ENCODE results near the gene PLCD4.

DNA sequence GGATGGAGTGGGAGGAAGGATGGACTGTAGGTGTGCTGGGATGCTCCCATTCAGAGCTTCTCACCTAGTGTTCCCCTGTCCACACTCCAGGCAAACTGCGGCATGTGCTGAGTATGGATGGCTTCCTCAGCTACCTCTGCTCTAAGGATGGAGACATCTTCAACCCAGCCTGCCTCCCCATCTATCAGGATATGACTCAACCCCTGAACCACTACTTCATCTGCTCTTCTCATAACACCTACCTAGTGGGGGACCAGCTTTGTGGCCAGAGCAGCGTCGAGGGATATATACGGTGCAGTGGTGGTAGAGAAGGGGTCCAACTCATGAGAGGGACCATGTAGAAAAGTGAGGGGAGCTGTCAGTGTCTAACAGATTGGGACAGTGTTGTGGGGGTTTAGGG is 20.2 kb downstream of the PLCD4 start:
- TF ChIP-seq CTCF (IDR thresholded peaks at IDR 0.05): no peak
- TF ChIP-seq, protein P1, sequence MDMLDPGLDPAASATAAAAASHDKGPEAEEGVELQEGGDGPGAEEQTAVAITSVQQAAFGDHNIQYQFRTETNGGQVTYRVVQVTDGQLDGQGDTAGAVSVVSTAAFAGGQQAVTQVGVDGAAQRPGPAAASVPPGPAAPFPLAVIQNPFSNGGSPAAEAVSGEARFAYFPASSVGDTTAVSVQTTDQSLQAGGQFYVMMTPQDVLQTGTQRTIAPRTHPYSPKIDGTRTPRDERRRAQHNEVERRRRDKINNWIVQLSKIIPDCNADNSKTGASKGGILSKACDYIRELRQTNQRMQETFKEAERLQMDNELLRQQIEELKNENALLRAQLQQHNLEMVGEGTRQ (IDR thresholded peaks at IDR 0.05; ENCODE audit: borderline replicate concordance, low read depth, low read length): no peak
- TF ChIP-seq GABPA (IDR thresholded peaks at IDR 0.05; ENCODE audit: low read depth): no peak
- TF ChIP-seq CHD2 (IDR thresholded peaks at IDR 0.05; ENCODE audit: low read length, partially characterized antibody): no peak
- TF ChIP-seq USF1 (IDR thresholded peaks at IDR 0.05; ENCODE audit: borderline replicate concordance, low read depth): no peak
- no peak for TF ChIP-seq YY1 (IDR thresholded peaks at IDR 0.05; ENCODE audit: low read depth)
- TF ChIP-seq RXRA (IDR thresholded peaks at IDR 0.05; ENCODE audit: borderline replicate concordance, low read depth): no peak
- no peak for TF ChIP-seq MEF2A (IDR thresholded peaks at IDR 0.05; ENCODE audit: borderline replicate concordance, low read depth)
- no peak for TF ChIP-seq TAF1 (IDR thresholded peaks at IDR 0.05; ENCODE audit: borderline replicate concordance, low read depth, low read length)
- TF ChIP-seq EP300 (IDR thresholded peaks at IDR 0.05; ENCODE audit: borderline replicate concordance in 1 of 2, low read depth in 1 of 2, low read length in 1 of 2): no peak
- no peak for TF ChIP-seq POLR2AphosphoS5 (IDR thresholded peaks at IDR 0.05; ENCODE audit: low read depth, low read length)
- TF ChIP-seq, protein P2, sequence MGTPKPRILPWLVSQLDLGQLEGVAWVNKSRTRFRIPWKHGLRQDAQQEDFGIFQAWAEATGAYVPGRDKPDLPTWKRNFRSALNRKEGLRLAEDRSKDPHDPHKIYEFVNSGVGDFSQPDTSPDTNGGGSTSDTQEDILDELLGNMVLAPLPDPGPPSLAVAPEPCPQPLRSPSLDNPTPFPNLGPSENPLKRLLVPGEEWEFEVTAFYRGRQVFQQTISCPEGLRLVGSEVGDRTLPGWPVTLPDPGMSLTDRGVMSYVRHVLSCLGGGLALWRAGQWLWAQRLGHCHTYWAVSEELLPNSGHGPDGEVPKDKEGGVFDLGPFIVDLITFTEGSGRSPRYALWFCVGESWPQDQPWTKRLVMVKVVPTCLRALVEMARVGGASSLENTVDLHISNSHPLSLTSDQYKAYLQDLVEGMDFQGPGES (IDR thresholded peaks at IDR 0.05; ENCODE audit: low read depth, low read length): no peak

Measured in SK-N-SH (cell line).